ENCODE data around the gene COL4A2.

COL4A2 gene

GRCh38 chr13:110341445-110342244, 34.6 kb downstream of the COL4A2 start:
- DNase-seq: no peak

GRCh38 chr13:110342474-110342873, 35.4 kb downstream of the COL4A2 start:
- no peak for DNase-seq

- no peak for DNase-seq
Observed at GRCh38 chr13:110343241-110343865, 36.3 kb downstream of the COL4A2 start.

GRCh38 chr13:110344320-110344719, 37.2 kb downstream of the COL4A2 start:
- DNase-seq: no peak

- no peak for DNase-seq
Observed at GRCh38 chr13:110345266-110345665, 38.2 kb downstream of the COL4A2 start.

- DNase-seq: no peak
Observed at GRCh38 chr13:110345701-110346100, 38.6 kb downstream of the COL4A2 start.

GRCh38 chr13:110346661-110347067, 39.6 kb downstream of the COL4A2 start:
- DNase-seq: peak; percentile 77

- no peak for DNase-seq
Observed at GRCh38 chr13:110347088-110347487, 40.0 kb downstream of the COL4A2 start.

GRCh38 chr13:110347535-110348308, 40.6 kb downstream of the COL4A2 start:
- no peak for DNase-seq

GRCh38 chr13:110348309-110349105, 41.4 kb downstream of the COL4A2 start:
- DNase-seq: peak; percentile 18

- peak; percentile 82 for DNase-seq
Observed at GRCh38 chr13:110349239-110349638, 42.2 kb downstream of the COL4A2 start.

GRCh38 chr13:110350049-110350448, 43.0 kb downstream of the COL4A2 start:
- no peak for DNase-seq

GRCh38 chr13:110350509-110350908, 43.4 kb downstream of the COL4A2 start:
- DNase-seq: no peak

- DNase-seq: no peak
Observed at GRCh38 chr13:110351636-110352420, 44.7 kb downstream of the COL4A2 start.

- DNase-seq: no peak
Observed at GRCh38 chr13:110352735-110353134, 45.7 kb downstream of the COL4A2 start.

GRCh38 chr13:110353339-110353977, 46.4 kb downstream of the COL4A2 start:
- DNase-seq: no peak

GRCh38 chr13:110354123-110354627, 47.1 kb downstream of the COL4A2 start:
- no peak for DNase-seq

- DNase-seq: peak; percentile 18
Observed at GRCh38 chr13:110354715-110355473, 47.8 kb downstream of the COL4A2 start.

- DNase-seq: no peak
Observed at GRCh38 chr13:110356362-110356761, 49.3 kb downstream of the COL4A2 start.

GRCh38 chr13:110358381-110358780, 51.3 kb downstream of the COL4A2 start:
- no peak for DNase-seq
